Uterus (tissue), 4 donors: ENCODE results near the gene CD101. TPM values are rescaled to one million over a fixed set of nuclear protein-coding genes. Genes with fewer than 3 reads are reported as not detected.

Experiments used
- DNase-seq, 2 donors: peaks; one replicate each; pipeline ENCODE4 v3.0.0-alpha.2; 2019 to 2020
- H3K27ac ChIP-seq, 2 donors: fragments of 200-600 bp; sonication (generic); 1 replicate in 1 of 2; 2 replicates in 1 of 2; pipeline ENCODE4 v1.5.1; 2016 to 2018
- H3K27me3 ChIP-seq, 2 donors: fragments of 200-600 bp; sonication (generic); one replicate each; pipeline ENCODE4 v1.5.1; 2018 to 2019; ENCODE audit warnings: control low read depth in 1 of 2
- H3K36me3 ChIP-seq, 2 donors: fragments of 200-600 bp; sonication (generic); one replicate each; pipeline ENCODE4 v1.5.1; 2019; ENCODE audit warnings: control low read depth in 1 of 2
- H3K4me1 ChIP-seq, 2 donors: fragments of 200-600 bp; sonication (generic); one replicate each; pipeline ENCODE4 v1.5.1; 2018 to 2019; ENCODE audit warnings: control low read depth in 1 of 2
- H3K4me3 ChIP-seq, 2 donors: fragments of 200-600 bp; sonication (generic); 1 replicate in 1 of 2; 2 replicates in 1 of 2; pipeline ENCODE4 v1.5.1; 2018 to 2019; ENCODE audit warnings: mild to moderate bottlenecking in 1 of 2
- H3K9me3 ChIP-seq, 2 donors: fragments of 200-600 bp; sonication (generic); one replicate each; pipeline ENCODE4 v1.5.1; 2019; ENCODE audit warnings: control low read depth in 1 of 2
- CTCF ChIP-seq, 4 experiments: fragments of 200-600 bp in 2 of 4; fragments of 450-650 bp in 2 of 4; sonication (generic) in 2 of 4; IDR thresholded peaks; one replicate each; pipeline ENCODE4 v1.5.1; 2016 to 2019; ENCODE audit warnings: antibody characterized with exemption in 4 of 4, mild to moderate bottlenecking in 2 of 4, moderate library complexity in 1 of 4
- POLR2A ChIP-seq, 2 donors: fragments of 450-650 bp; IDR thresholded peaks; one replicate each; pipeline ENCODE4 v1.6.1; 2016; ENCODE audit warnings: antibody characterized with exemption in 2 of 2, mild to moderate bottlenecking in 1 of 2, moderate library complexity in 1 of 2
- intact Hi-C: fragments of 100-400 bp; cut with DNase I; formaldehyde crosslinking; loops from one replicate; pipeline ENCODE4 v1.15.1; 2023; ENCODE audit warnings: low total_unique reads
- total RNA-seq, 4 donors: library from RNA; depleted of rRNA in 3 of 4; stranded (reverse); fragments of >200 nt in 3 of 4; gene quantifications; one replicate each; pipeline versions ENCODE4 v1.1.0 to v1.2.4, GENCODE V29; 2014 to 2023
- donor health status: DM: yes; HTN: yes; CAD: no.

CD101 gene
- total RNA-seq, 4 donors from 2014 or later: 2.1 to 4.1 (median 2.6) TPM; not detected in 1

DNA sequence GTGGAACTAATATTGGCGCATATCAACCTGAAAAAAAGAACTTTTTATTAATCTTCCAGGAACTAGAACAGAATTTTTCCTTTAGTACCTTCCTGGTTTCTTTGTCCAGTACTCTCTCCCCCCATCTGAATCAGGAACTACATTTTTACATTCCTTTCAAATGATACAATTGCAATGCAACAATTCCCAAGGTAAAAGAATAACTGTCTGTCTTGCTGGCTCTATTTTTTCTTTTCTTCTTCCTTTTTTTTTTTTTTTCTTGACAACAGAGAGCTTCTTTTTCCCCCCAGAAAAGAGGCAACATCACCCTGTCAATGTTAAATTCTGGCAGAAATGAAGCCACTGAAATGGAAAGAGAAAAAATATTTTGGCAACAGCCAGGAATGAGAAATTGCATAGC lies 4.5 kb upstream of the CD101 start:
- DNase-seq: no peak
- Histone ChIP-seq H3K4me3 (no peak overlapping the region), H3K9me3 (no peaks in the 10 kb centered on the region), H3K4me1 (peaks cover 0 to 3% of the 10 kb centered on the region in 2 donors), H3K36me3 (no peaks in the 10 kb centered on the region), H3K27ac (no peak overlapping the region), H3K27me3 (no peaks in the 10 kb centered on the region)
- TF ChIP-seq CTCF (IDR thresholded peaks at IDR 0.05) (no peak), POLR2A (IDR thresholded peaks at IDR 0.05) (no peak)
- intact Hi-C loops: no loop called here

GRCh38 chr1:116997636-116998035 lies 3.9 kb upstream of the CD101 start:
- Histone ChIP-seq H3K27me3 (no peaks in the 10 kb centered on the region), H3K36me3 (no peaks in the 10 kb centered on the region), H3K27ac (no peak overlapping the region), H3K4me3 (no peak overlapping the region), H3K9me3 (no peaks in the 10 kb centered on the region), H3K4me1 (peaks cover 0 to 3% of the 10 kb centered on the region in 2 donors)
- TF ChIP-seq POLR2A (IDR thresholded peaks at IDR 0.05): no peak
- TF ChIP-seq CTCF (IDR thresholded peaks at IDR 0.05): no peak
- intact Hi-C loops: no loop called here
- DNase-seq: no peak

DNA sequence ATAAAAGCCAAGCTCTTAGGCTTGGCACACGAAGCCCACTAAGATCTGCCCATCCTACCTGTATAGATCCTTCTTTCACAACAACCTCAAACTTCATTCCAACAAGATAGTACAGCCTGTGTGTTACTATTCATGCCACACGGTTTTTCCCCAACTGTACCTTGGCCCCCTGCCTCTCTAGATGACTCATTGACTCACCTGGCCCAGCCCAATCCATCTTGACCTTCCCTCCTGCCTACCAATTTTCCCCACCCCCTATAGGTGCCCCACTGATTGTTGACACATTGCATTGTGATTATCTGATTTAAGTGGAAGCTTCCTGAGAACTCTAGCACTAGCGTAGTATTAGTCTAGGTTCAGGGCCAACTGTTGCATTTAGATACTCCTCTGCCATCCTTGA lies 2.0 kb upstream of the CD101 start:
- DNase-seq: no peak
- Histone ChIP-seq H3K27ac (no peak overlapping the region), H3K4me3 (no peak overlapping the region)

GRCh38 chr1:117000142-117000541 lies 1.4 kb upstream of the CD101 start:
- no peak overlapping the region for H3K27ac ChIP-seq
- TF ChIP-seq POLR2A (IDR thresholded peaks at IDR 0.05) (no peak), CTCF (IDR thresholded peaks at IDR 0.05) (no peak)
- intact Hi-C loops: no loop called here
- H3K4me3 ChIP-seq: no peak overlapping the region
- no peaks in the 10 kb centered on the region for H3K27me3 ChIP-seq
- no peak for DNase-seq
- no peaks in the 10 kb centered on the region for H3K9me3 ChIP-seq
- H3K36me3 ChIP-seq: no peaks in the 10 kb centered on the region
- H3K4me1 ChIP-seq: peaks cover 0 to 3% of the 10 kb centered on the region in 2 donors

More for the DNA sequence above, 2.0 kb upstream of the CD101 start:
- TF ChIP-seq POLR2A (IDR thresholded peaks at IDR 0.05): no peak
- intact Hi-C loops: no loop called here
- peaks cover 0 to 3% of the 10 kb centered on the region in 2 donors for H3K4me1 ChIP-seq
- no peaks in the 10 kb centered on the region for H3K36me3 ChIP-seq
- no peaks in the 10 kb centered on the region for H3K9me3 ChIP-seq
- H3K27me3 ChIP-seq: no peaks in the 10 kb centered on the region

DNA sequence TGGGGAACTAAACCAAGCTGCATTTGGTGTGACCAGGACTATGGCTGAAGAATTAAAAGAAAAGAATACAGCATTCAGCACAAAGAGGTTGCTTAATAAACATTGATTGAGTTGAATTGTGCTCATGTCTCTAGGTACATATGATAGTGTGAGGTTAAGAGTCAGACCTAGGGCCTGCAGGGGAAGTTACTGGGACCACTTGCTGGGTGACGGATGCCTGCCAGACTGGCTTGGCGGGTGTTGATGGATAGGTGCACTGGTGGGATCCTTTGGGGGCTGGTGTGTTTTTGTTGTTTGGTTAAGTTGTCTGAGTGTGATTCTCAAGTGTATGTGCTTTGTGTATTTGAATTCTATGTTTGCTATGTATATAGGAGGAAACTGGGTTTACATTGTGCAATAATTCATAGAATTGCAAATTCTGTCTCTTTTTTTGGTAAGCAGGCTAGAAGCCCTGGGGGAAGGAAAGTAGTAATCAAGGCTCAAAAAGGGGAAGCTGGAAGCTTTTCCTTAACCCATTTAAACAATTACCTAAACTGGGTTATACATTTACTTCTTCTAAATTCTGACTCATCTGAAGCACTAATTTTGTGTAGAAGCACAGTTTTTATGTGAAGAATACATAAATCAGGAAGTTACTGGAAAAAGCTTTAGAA lies 1.8 kb downstream of the CD101 start:
- H3K4me1 ChIP-seq: peaks cover 0 to 3% of the 10 kb centered on the region in 2 donors
- no peak overlapping the region for H3K4me3 ChIP-seq
- no peak for DNase-seq
- no peaks in the 10 kb centered on the region for H3K27me3 ChIP-seq
- H3K27ac ChIP-seq: no peak overlapping the region
- no peaks in the 10 kb centered on the region for H3K9me3 ChIP-seq
- intact Hi-C loops: no loop called here
- no peak for TF ChIP-seq POLR2A (IDR thresholded peaks at IDR 0.05)
- no peak for TF ChIP-seq CTCF (IDR thresholded peaks at IDR 0.05)
- H3K36me3 ChIP-seq: no peaks in the 10 kb centered on the region

DNA sequence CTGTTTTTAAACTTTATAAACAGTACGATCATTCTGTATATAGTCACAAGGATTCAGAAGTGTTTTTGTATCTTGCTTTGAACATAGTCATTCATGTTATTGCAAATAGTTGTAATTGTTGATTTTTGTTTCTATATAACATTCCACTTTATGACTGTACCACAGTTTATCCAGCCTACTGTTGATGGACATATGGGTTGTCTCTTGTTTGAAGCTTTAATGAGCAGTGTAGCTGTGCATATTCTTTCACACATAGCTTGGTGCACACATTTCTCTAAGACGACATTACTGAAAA lies 6.1 kb downstream of the CD101 start:
- no peaks in the 10 kb centered on the region for H3K36me3 ChIP-seq
- H3K27ac ChIP-seq: no peak overlapping the region
- no peak overlapping the region for H3K4me3 ChIP-seq
- TF ChIP-seq CTCF (IDR thresholded peaks at IDR 0.05) (no peak), POLR2A (IDR thresholded peaks at IDR 0.05) (no peak)
- no peak for DNase-seq
- no peaks in the 10 kb centered on the region for H3K27me3 ChIP-seq
- H3K9me3 ChIP-seq: no peaks in the 10 kb centered on the region
- intact Hi-C loops: no loop called here
- H3K4me1 ChIP-seq: no peaks in the 10 kb centered on the region
